Fibroblast of lung (primary cell): ENCODE results near the gene NEO1. TPM values are rescaled to one million over a fixed set of nuclear protein-coding genes. Genes with fewer than 3 reads are reported as not detected.

Experiments used
- DNase-seq, 2 donors: peaks; one replicate each; pipeline versions ENCODE4 v3.0.0 to v3.0.0-alpha.2; 2010; ENCODE audit warnings: low read depth in 2 of 2
- H2AFZ ChIP-seq: 2 replicates; pipeline ENCODE4 v1.5.1; 2012; ENCODE audit warnings: low read length, control low read depth, inconsistent platforms
- H3K27ac ChIP-seq: 2 replicates; pipeline ENCODE4 v1.5.1; 2011; ENCODE audit warnings: low read length, control low read depth; ENCODE audit not compliant: insufficient read depth
- H3K27me3 ChIP-seq: 2 replicates; pipeline ENCODE4 v1.5.1; 2011; ENCODE audit warnings: mild to moderate bottlenecking, low read length; ENCODE audit not compliant: control insufficient read depth, insufficient read depth
- H3K36me3 ChIP-seq: 2 replicates; pipeline ENCODE4 v1.5.1; 2011; ENCODE audit warnings: low read length; ENCODE audit not compliant: control insufficient read depth, insufficient read depth
- H3K4me1 ChIP-seq: 2 replicates; pipeline ENCODE4 v1.5.1; 2011; ENCODE audit warnings: low read length; ENCODE audit not compliant: control insufficient read depth, insufficient read depth; ENCODE audit errors: extremely low read depth
- H3K4me2 ChIP-seq: 2 replicates; pipeline ENCODE4 v1.5.1; 2011; ENCODE audit warnings: low read length, control low read depth; ENCODE audit not compliant: insufficient read depth; ENCODE audit errors: extremely low read depth
- H3K4me3 ChIP-seq, 4 experiments: fragments of 200-600 bp in 1 of 4; sonication (generic) in 1 of 4; replicated peaks in 1 of 4; 2 replicates each; pipeline ENCODE4 v1.5.1; 2011 to 2016; ENCODE audit warnings: low read length in 4 of 4, low read depth in 3 of 4, mild to moderate bottlenecking in 3 of 4, control low read depth in 2 of 4, inconsistent platforms in 1 of 4, mixed read lengths in 1 of 4; ENCODE audit not compliant: insufficient read depth in 1 of 4; ENCODE audit errors: control extremely low read depth in 1 of 4
- H3K79me2 ChIP-seq: 2 replicates; pipeline ENCODE4 v1.5.1; 2012; ENCODE audit warnings: mild to moderate bottlenecking, low read length, inconsistent platforms; ENCODE audit not compliant: control insufficient read depth, insufficient read depth
- H3K9ac ChIP-seq: 2 replicates; pipeline ENCODE4 v1.5.1; 2011; ENCODE audit warnings: mild to moderate bottlenecking, low read length, control low read depth; ENCODE audit not compliant: insufficient read depth
- H3K9me3 ChIP-seq: 2 replicates; pipeline ENCODE4 v1.5.1; 2012; ENCODE audit warnings: low read depth, low read length; ENCODE audit not compliant: control insufficient read depth, insufficient read depth
- H4K20me1 ChIP-seq: 2 replicates; pipeline ENCODE4 v1.5.1; 2011; ENCODE audit warnings: low read length; ENCODE audit not compliant: control insufficient read depth, insufficient read depth; ENCODE audit errors: extremely low read depth
- EZH2 ChIP-seq: IDR thresholded peaks from 2 replicates; pipeline ENCODE4 v1.5.1; 2012; ENCODE audit warnings: low read length, control low read depth, mild to moderate bottlenecking; ENCODE audit errors: missing control alignments
- polyA plus RNA-seq, 2 donors: library from polyadenylated mRNA; depleted of rRNA in 1 of 2; stranded (reverse) in 1 of 2; unstranded in 1 of 2; fragments of >200 nt; gene quantifications; 2 replicates each; pipeline ENCODE4 v1.2.1, GENCODE V29; 2011 to 2012; ENCODE audit warnings: missing spikeins in 1 of 2
- total RNA-seq: library from RNA; depleted of rRNA; stranded (reverse); fragments of >200 nt; gene quantifications from 2 replicates; pipeline ENCODE4 v1.2.1, GENCODE V29; 2014
- TF ChIP-seq, protein P1 (sequence below), 2 donors: IDR thresholded peaks in 1 of 2; conservative IDR thresholded peaks in 1 of 2; 1 replicate in 1 of 2; 2 replicates in 1 of 2; pipeline ENCODE4 v1.5.1; 2011 to 2012; ENCODE audit warnings: low read length in 2 of 2, control low read depth in 1 of 2, inconsistent platforms in 1 of 2, low read depth in 1 of 2, mild to moderate bottlenecking in 1 of 2

NEO1 gene
- total and polyA plus RNA-seq, 2 donors (not counting 1 experiment from before 2014, with no cell fraction given), result 6.2 to 19.3 TPM

GRCh38 chr15:73338058-73338457 is 285.8 kb downstream of the NEO1 start:
- Histone ChIP-seq H3K27me3 (no peaks in the 10 kb centered on the region), H3K9ac (no peak overlapping the region), H3K4me1 (no peaks in the 10 kb centered on the region), H3K9me3 (no peaks in the 10 kb centered on the region), H4K20me1 (no peaks in the 10 kb centered on the region), H3K4me3 (no peak overlapping the region), H2AFZ (no peak overlapping the region), H3K36me3 (no peaks in the 10 kb centered on the region), H3K27ac (no peak overlapping the region), H3K79me2 (no peaks in the 10 kb centered on the region), H3K4me2 (no peak overlapping the region)
- TF ChIP-seq, protein P1, sequence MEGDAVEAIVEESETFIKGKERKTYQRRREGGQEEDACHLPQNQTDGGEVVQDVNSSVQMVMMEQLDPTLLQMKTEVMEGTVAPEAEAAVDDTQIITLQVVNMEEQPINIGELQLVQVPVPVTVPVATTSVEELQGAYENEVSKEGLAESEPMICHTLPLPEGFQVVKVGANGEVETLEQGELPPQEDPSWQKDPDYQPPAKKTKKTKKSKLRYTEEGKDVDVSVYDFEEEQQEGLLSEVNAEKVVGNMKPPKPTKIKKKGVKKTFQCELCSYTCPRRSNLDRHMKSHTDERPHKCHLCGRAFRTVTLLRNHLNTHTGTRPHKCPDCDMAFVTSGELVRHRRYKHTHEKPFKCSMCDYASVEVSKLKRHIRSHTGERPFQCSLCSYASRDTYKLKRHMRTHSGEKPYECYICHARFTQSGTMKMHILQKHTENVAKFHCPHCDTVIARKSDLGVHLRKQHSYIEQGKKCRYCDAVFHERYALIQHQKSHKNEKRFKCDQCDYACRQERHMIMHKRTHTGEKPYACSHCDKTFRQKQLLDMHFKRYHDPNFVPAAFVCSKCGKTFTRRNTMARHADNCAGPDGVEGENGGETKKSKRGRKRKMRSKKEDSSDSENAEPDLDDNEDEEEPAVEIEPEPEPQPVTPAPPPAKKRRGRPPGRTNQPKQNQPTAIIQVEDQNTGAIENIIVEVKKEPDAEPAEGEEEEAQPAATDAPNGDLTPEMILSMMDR (conservative IDR thresholded peaks at IDR 0.05 in 1 of 2, IDR thresholded peaks at IDR 0.05 in 1 of 2; ENCODE audit: low read depth in 1 of 2, low read length in 2 of 2), result no peak
- no peak for TF ChIP-seq EZH2
- no peak for DNase-seq

GRCh38 chr15:73338606-73339374 is 286.5 kb downstream of the NEO1 start:
- H3K4me1 ChIP-seq, result no peaks in the 10 kb centered on the region
- H3K9me3 ChIP-seq, result no peaks in the 10 kb centered on the region
- no peak overlapping the region for H3K4me2 ChIP-seq
- no peaks in the 10 kb centered on the region for H4K20me1 ChIP-seq
- H3K79me2 ChIP-seq, result no peaks in the 10 kb centered on the region
- no peaks in the 10 kb centered on the region for H3K36me3 ChIP-seq
- H3K9ac ChIP-seq, result no peak overlapping the region
- H2AFZ ChIP-seq, result no peak overlapping the region
- no peak overlapping the region for H3K27ac ChIP-seq
- H3K4me3 ChIP-seq, result no peak overlapping the region
- TF ChIP-seq, protein P1 (conservative IDR thresholded peaks at IDR 0.05 in 1 of 2, IDR thresholded peaks at IDR 0.05 in 1 of 2; ENCODE audit: low read depth in 1 of 2, low read length in 2 of 2), result no peak
- TF ChIP-seq EZH2, result no peak
- no peak for DNase-seq
- no peaks in the 10 kb centered on the region for H3K27me3 ChIP-seq

GRCh38 chr15:73340502-73341192 is 288.4 kb downstream of the NEO1 start:
- no peak overlapping the region for H3K9ac ChIP-seq

More at GRCh38 chr15:73340502-73341192, 288.4 kb downstream of the NEO1 start:
- H3K36me3 ChIP-seq, result no peaks in the 10 kb centered on the region
- H3K4me1 ChIP-seq, result no peaks in the 10 kb centered on the region
- no peak overlapping the region for H3K4me3 ChIP-seq
- no peak overlapping the region for H3K4me2 ChIP-seq
- no peaks in the 10 kb centered on the region for H3K9me3 ChIP-seq
- no peaks in the 10 kb centered on the region for H4K20me1 ChIP-seq
- DNase-seq, result no peak
- TF ChIP-seq, protein P1 (conservative IDR thresholded peaks at IDR 0.05 in 1 of 2, IDR thresholded peaks at IDR 0.05 in 1 of 2; ENCODE audit: low read depth in 1 of 2, low read length in 2 of 2), result no peak
- no peak for TF ChIP-seq EZH2
- H3K27me3 ChIP-seq, result no peaks in the 10 kb centered on the region
- no peak overlapping the region for H2AFZ ChIP-seq
- H3K79me2 ChIP-seq, result no peaks in the 10 kb centered on the region
- no peak overlapping the region for H3K27ac ChIP-seq
